ENCODE data around the gene PSMB9. TPM values are rescaled to one million over a fixed set of nuclear protein-coding genes. Genes with fewer than 3 reads are reported as not detected.

Gene PSMB9
- polyA plus RNA-seq, 3 donors: 204 to 405 (median 350) TPM

- H2AFZ ChIP-seq (ENCODE audit: insufficient read depth, low read depth, low read length, poor library complexity, severe bottlenecking): no peak overlapping the region
- no peaks in the 10 kb centered on the region for H3K9me3 Mint-ChIP-seq
- intact Hi-C loops (cut with micrococcal nuclease): no loop called here
- H3K36me3 Mint-ChIP-seq: peaks cover 0 to 16% of the 10 kb centered on the region in 2 donors
- no peaks in the 10 kb centered on the region for H4K20me1 ChIP-seq (ENCODE audit: insufficient read depth, low read length)
- 100% methylated on average over 1 of the region's 2 CpGs for WGBS (ENCODE audit: insufficient coverage)
- H3K4me1 Mint-ChIP-seq: peaks cover 30% of the 10 kb centered on the region
- peaks cover 19 to 23% of the 10 kb centered on the region in 2 donors for H3K4me1 ChIP-seq (ENCODE audit: control insufficient read depth in 1 of 2, insufficient read depth in 2 of 2, low read length in 2 of 2)
- no peaks in the 10 kb centered on the region for H3K36me3 ChIP-seq (replicated peaks in 1 of 2; ENCODE audit: control insufficient read depth in 1 of 2, insufficient read depth in 2 of 2, low read length in 2 of 2)
- TF ChIP-seq CTCF (IDR thresholded peaks at IDR 0.05): no peak
- H3K27me3 ChIP-seq (ENCODE audit: control insufficient read depth in 2 of 2, insufficient read depth in 2 of 2, low read length in 2 of 2): no peaks in the 10 kb centered on the region
- H3K4me3 Mint-ChIP-seq: no peak overlapping the region
- H3K9me3 ChIP-seq (replicated peaks in 1 of 2; ENCODE audit: control insufficient read depth in 1 of 2, insufficient read depth in 1 of 2, low read length in 2 of 2): no peaks in the 10 kb centered on the region
- no peak for DNase-seq
- H3K27ac ChIP-seq (ENCODE audit: low read depth in 1 of 2, low read length in 2 of 2): no peak overlapping the region
- H3K4me3 ChIP-seq (replicated peaks in 1 of 3; ENCODE audit: low read depth in 2 of 3, low read length in 3 of 3): no peak overlapping the region
- H3K9ac ChIP-seq (ENCODE audit: insufficient read depth, low read length, poor library complexity, severe bottlenecking): no peak overlapping the region
- H3K27ac Mint-ChIP-seq: no peak overlapping the region
- H3K4me2 ChIP-seq (replicated peaks; ENCODE audit: extremely low read depth, low read length, poor library complexity, severe bottlenecking): no peak overlapping the region
- H3K79me2 ChIP-seq (ENCODE audit: insufficient read depth, low read length): no peaks in the 10 kb centered on the region
- no peaks in the 10 kb centered on the region for H3K27me3 Mint-ChIP-seq (ENCODE audit: low read depth in 3 of 3)
Measured at GRCh38 chr6:32818867-32819266, 35.1 kb upstream of the PSMB9 start.

- no peak overlapping the region for H3K4me3 Mint-ChIP-seq
- no peak overlapping the region for H3K27ac Mint-ChIP-seq
- H3K27me3 Mint-ChIP-seq (ENCODE audit: low read depth in 3 of 3): no peaks in the 10 kb centered on the region
- Histone ChIP-seq H3K9ac (ENCODE audit: insufficient read depth, low read length, poor library complexity, severe bottlenecking) (no peak overlapping the region), H3K36me3 (replicated peaks in 1 of 2; ENCODE audit: control insufficient read depth in 1 of 2, insufficient read depth in 2 of 2, low read length in 2 of 2) (no peaks in the 10 kb centered on the region), H3K4me1 (ENCODE audit: control insufficient read depth in 1 of 2, insufficient read depth in 2 of 2, low read length in 2 of 2) (peaks cover 19 to 23% of the 10 kb centered on the region in 2 donors), H3K9me3 (replicated peaks in 1 of 2; ENCODE audit: control insufficient read depth in 1 of 2, insufficient read depth in 1 of 2, low read length in 2 of 2) (no peaks in the 10 kb centered on the region), H3K27ac (ENCODE audit: low read depth in 1 of 2, low read length in 2 of 2) (no peak overlapping the region), H3K79me2 (ENCODE audit: insufficient read depth, low read length) (no peaks in the 10 kb centered on the region), H4K20me1 (ENCODE audit: insufficient read depth, low read length) (no peaks in the 10 kb centered on the region), H3K4me2 (replicated peaks; ENCODE audit: extremely low read depth, low read length, poor library complexity, severe bottlenecking) (no peak overlapping the region), H2AFZ (ENCODE audit: insufficient read depth, low read depth, low read length, poor library complexity, severe bottlenecking) (no peak overlapping the region), H3K27me3 (ENCODE audit: control insufficient read depth in 2 of 2, insufficient read depth in 2 of 2, low read length in 2 of 2) (no peaks in the 10 kb centered on the region), H3K4me3 (replicated peaks in 1 of 3; ENCODE audit: low read depth in 2 of 3, low read length in 3 of 3) (no peak overlapping the region)
- DNase-seq: no peak
- TF ChIP-seq CTCF (IDR thresholded peaks at IDR 0.05): no peak
- 70% methylated on average over 2 of the region's 3 CpGs for WGBS (ENCODE audit: insufficient coverage)
- H3K9me3 Mint-ChIP-seq: no peaks in the 10 kb centered on the region
- peaks cover 30% of the 10 kb centered on the region for H3K4me1 Mint-ChIP-seq
- peaks cover 0 to 7% of the 10 kb centered on the region in 2 donors for H3K36me3 Mint-ChIP-seq
- intact Hi-C loops (cut with micrococcal nuclease): no loop called here
Measured at GRCh38 chr6:32819729-32820128, 34.3 kb upstream of the PSMB9 start.
